ENCODE measurements around the gene ACBD5. TPM values are rescaled to one million over a fixed set of nuclear protein-coding genes. Genes with fewer than 3 reads are reported as not detected.
"Not testable (repeated sequence)": the region's sequence is repeated elsewhere in the genome, so short reads cannot be mapped to it uniquely, and the experiment has no call there.

The ACBD5 gene
- total and polyA plus RNA-seq, 4 donors: 39.5 to 69.2 (median 58.1) TPM

GRCh38 chr10:27156566-27156965, 84.0 kb downstream of the ACBD5 start:
- Histone ChIP-seq H3K4me3 (ENCODE audit: low read depth, low read length) (peak overlapping the region; percentile 96), H3K4me1 (ENCODE audit: control insufficient read depth, insufficient read depth, low read length) (peaks cover 14% of the 10 kb centered on the region)
- not testable (repeated sequence) for H3K27ac ChIP-seq (ENCODE audit: low read depth, low read length); DNase-seq (ENCODE audit: low read depth in 4 of 6, low spot score in 6 of 6); H3K27me3 ChIP-seq (ENCODE audit: control insufficient read depth, insufficient read depth, low read length); H3K36me3 ChIP-seq (ENCODE audit: control insufficient read depth, insufficient read depth, low read length); H3K9me3 ChIP-seq (ENCODE audit: control insufficient read depth, insufficient read depth, low read length)
- 83% methylated on average over 9 of the region's 17 CpGs for WGBS (ENCODE audit: insufficient coverage)

GRCh38 chr10:27155066-27155754, 85.4 kb downstream of the ACBD5 start, which contains the start of gene MASTL:
MASTL (plus strand) TSS chr10:27155352; CDS start chr10:27155427, 75 bp downstream.
- peak; percentile 84 to 96 (median 85) for DNase-seq (ENCODE audit: low read depth in 4 of 6, low spot score in 6 of 6)
- Histone ChIP-seq H3K27ac (ENCODE audit: low read depth, low read length) (peak within 1 kb of the TSS; percentile 100), H3K4me1 (ENCODE audit: control insufficient read depth, insufficient read depth, low read length) (peaks cover 14% of the 10 kb centered on the region), H3K4me3 (ENCODE audit: low read depth, low read length) (peak within 1 kb of the TSS; percentile 96), H3K36me3 (ENCODE audit: control insufficient read depth, insufficient read depth, low read length) (peaks cover 4% of the 10 kb centered on the region), H3K27me3 (ENCODE audit: control insufficient read depth, insufficient read depth, low read length) (no peaks in the 10 kb centered on the region), H3K9me3 (ENCODE audit: control insufficient read depth, insufficient read depth, low read length) (no peaks in the 10 kb centered on the region)
- under 1% methylated on average over 55 of the region's 55 CpGs for WGBS (ENCODE audit: insufficient coverage)

- H3K27me3 ChIP-seq (ENCODE audit: control insufficient read depth, insufficient read depth, low read length): no peaks in the 10 kb centered on the region
- no peaks in the 10 kb centered on the region for H3K9me3 ChIP-seq (ENCODE audit: control insufficient read depth, insufficient read depth, low read length)
- no peak for DNase-seq (ENCODE audit: low read depth in 4 of 6, low spot score in 6 of 6)
- no peaks in the 10 kb centered on the region for H3K36me3 ChIP-seq (ENCODE audit: control insufficient read depth, insufficient read depth, low read length)
- peak overlapping the region; percentile 100 for H3K27ac ChIP-seq (ENCODE audit: low read depth, low read length)
- peaks cover 14% of the 10 kb centered on the region for H3K4me1 ChIP-seq (ENCODE audit: control insufficient read depth, insufficient read depth, low read length)
- WGBS (ENCODE audit: insufficient coverage): 0% methylated on average over 18 of the region's 18 CpGs
- peak overlapping the region; percentile 96 for H3K4me3 ChIP-seq (ENCODE audit: low read depth, low read length)
Observed at GRCh38 chr10:27153845-27154193, 86.8 kb downstream of the ACBD5 start.

GRCh38 chr10:27153329-27153728, 87.3 kb downstream of the ACBD5 start:
- H3K4me1 ChIP-seq (ENCODE audit: control insufficient read depth, insufficient read depth, low read length): peaks cover 14% of the 10 kb centered on the region
- no peaks in the 10 kb centered on the region for H3K27me3 ChIP-seq (ENCODE audit: control insufficient read depth, insufficient read depth, low read length)
- DNase-seq (ENCODE audit: low read depth in 4 of 6, low spot score in 6 of 6): no peak
- peak overlapping the region; percentile 100 for H3K27ac ChIP-seq (ENCODE audit: low read depth, low read length)
- H3K4me3 ChIP-seq (ENCODE audit: low read depth, low read length): peak overlapping the region; percentile 96
- H3K36me3 ChIP-seq (ENCODE audit: control insufficient read depth, insufficient read depth, low read length): peaks cover under 1% of the 10 kb centered on the region
- no peaks in the 10 kb centered on the region for H3K9me3 ChIP-seq (ENCODE audit: control insufficient read depth, insufficient read depth, low read length)
- WGBS (ENCODE audit: insufficient coverage): no CpG with 5 or more reads among the region's 6 CpGs

- Histone ChIP-seq H3K36me3 (ENCODE audit: control insufficient read depth, insufficient read depth, low read length) (peaks cover 7% of the 10 kb centered on the region), H3K4me1 (ENCODE audit: control insufficient read depth, insufficient read depth, low read length) (peaks cover 14% of the 10 kb centered on the region), H3K4me3 (ENCODE audit: low read depth, low read length) (peak overlapping the region; percentile 96), H3K9me3 (ENCODE audit: control insufficient read depth, insufficient read depth, low read length) (no peaks in the 10 kb centered on the region), H3K27me3 (ENCODE audit: control insufficient read depth, insufficient read depth, low read length) (no peaks in the 10 kb centered on the region), H3K27ac (ENCODE audit: low read depth, low read length) (no peak overlapping the region)
- no peak for DNase-seq (ENCODE audit: low read depth in 4 of 6, low spot score in 6 of 6)
Observed at GRCh38 chr10:27152687-27153086, 87.9 kb downstream of the ACBD5 start.

GRCh38 chr10:27150261-27150660, 90.3 kb downstream of the ACBD5 start:
- H3K4me3 ChIP-seq (ENCODE audit: low read depth, low read length): no peak overlapping the region
- DNase-seq (ENCODE audit: low read depth in 4 of 6, low spot score in 6 of 6): no peak
- no peak overlapping the region for H3K27ac ChIP-seq (ENCODE audit: low read depth, low read length)
- WGBS (ENCODE audit: insufficient coverage): no CpG with 5 or more reads among the region's 1 CpG
- no peaks in the 10 kb centered on the region for H3K27me3 ChIP-seq (ENCODE audit: control insufficient read depth, insufficient read depth, low read length)
- H3K9me3 ChIP-seq (ENCODE audit: control insufficient read depth, insufficient read depth, low read length): no peaks in the 10 kb centered on the region
- peaks cover 18% of the 10 kb centered on the region for H3K36me3 ChIP-seq (ENCODE audit: control insufficient read depth, insufficient read depth, low read length)
- H3K4me1 ChIP-seq (ENCODE audit: control insufficient read depth, insufficient read depth, low read length): no peaks in the 10 kb centered on the region

- H3K4me1 ChIP-seq (ENCODE audit: control insufficient read depth, insufficient read depth, low read length): no peaks in the 10 kb centered on the region
- DNase-seq (ENCODE audit: low read depth in 4 of 6, low spot score in 6 of 6): peak in 1 of 6 donors; percentile 10
- 79% methylated on average over 4 of the region's 5 CpGs for WGBS (ENCODE audit: insufficient coverage)
- no peaks in the 10 kb centered on the region for H3K27me3 ChIP-seq (ENCODE audit: control insufficient read depth, insufficient read depth, low read length)
- peaks cover 33% of the 10 kb centered on the region for H3K36me3 ChIP-seq (ENCODE audit: control insufficient read depth, insufficient read depth, low read length)
- no peaks in the 10 kb centered on the region for H3K9me3 ChIP-seq (ENCODE audit: control insufficient read depth, insufficient read depth, low read length)
- no peak overlapping the region for H3K4me3 ChIP-seq (ENCODE audit: low read depth, low read length)
- H3K27ac ChIP-seq (ENCODE audit: low read depth, low read length): no peak overlapping the region
Observed at GRCh38 chr10:27147701-27148100, 92.9 kb downstream of the ACBD5 start.

- Histone ChIP-seq H3K4me3 (ENCODE audit: low read depth, low read length) (no peak overlapping the region), H3K27me3 (ENCODE audit: control insufficient read depth, insufficient read depth, low read length) (no peaks in the 10 kb centered on the region), H3K4me1 (ENCODE audit: control insufficient read depth, insufficient read depth, low read length) (no peaks in the 10 kb centered on the region), H3K9me3 (ENCODE audit: control insufficient read depth, insufficient read depth, low read length) (no peaks in the 10 kb centered on the region), H3K27ac (ENCODE audit: low read depth, low read length) (no peak overlapping the region), H3K36me3 (ENCODE audit: control insufficient read depth, insufficient read depth, low read length) (peaks cover 40% of the 10 kb centered on the region)
- DNase-seq (ENCODE audit: low read depth in 4 of 6, low spot score in 6 of 6): no peak
Observed at GRCh38 chr10:27145937-27146336, 94.7 kb downstream of the ACBD5 start.

Data from spinal cord (tissue), 10 donors.